Fibroblast of upper back skin (primary cell): ENCODE measurements around the gene PPP2R2C.

Source experiments
- DNase-seq: peaks from one replicate; pipeline ENCODE4 v3.0.0-alpha.2; 2013

PPP2R2C gene

GRCh38 chr4:6472387-6473263 is at the start of gene PPP2R2C:
Gene PPP2R2C, minus strand, starts transcription at chr4:6472614. Its CDS starts 385 bp downstream, at chr4:6472229.
- DNase-seq = no peak

- DNase-seq = no peak
Measured at GRCh38 chr4:6520978-6521377, 48.6 kb upstream of the PPP2R2C start.

- no peak for DNase-seq
Measured at GRCh38 chr4:6520051-6520636, 47.7 kb upstream of the PPP2R2C start.

GRCh38 chr4:6517171-6517570 is 44.8 kb upstream of the PPP2R2C start:
- no peak for DNase-seq

- DNase-seq = no peak
Measured at GRCh38 chr4:6516762-6517161, 44.3 kb upstream of the PPP2R2C start.

- DNase-seq = no peak
Measured at GRCh38 chr4:6516281-6516680, 43.9 kb upstream of the PPP2R2C start.

- DNase-seq = no peak
Measured at GRCh38 chr4:6513678-6514077, 41.3 kb upstream of the PPP2R2C start.

GRCh38 chr4:6509587-6509986 is 37.2 kb upstream of the PPP2R2C start:
- no peak for DNase-seq

- no peak for DNase-seq
Measured at GRCh38 chr4:6507345-6507744, 34.9 kb upstream of the PPP2R2C start.

GRCh38 chr4:6506616-6507140 is 34.3 kb upstream of the PPP2R2C start:
- DNase-seq = no peak

GRCh38 chr4:6504900-6505496 is 32.6 kb upstream of the PPP2R2C start:
- DNase-seq = no peak

- DNase-seq = no peak
Measured at GRCh38 chr4:6502747-6503465, 30.5 kb upstream of the PPP2R2C start.

- no peak for DNase-seq
Measured at GRCh38 chr4:6502147-6502546, 29.7 kb upstream of the PPP2R2C start.

GRCh38 chr4:6501171-6501570 is 28.8 kb upstream of the PPP2R2C start:
- DNase-seq = no peak

GRCh38 chr4:6500481-6501140 is 28.2 kb upstream of the PPP2R2C start:
- no peak for DNase-seq

GRCh38 chr4:6499238-6499600 is 26.8 kb upstream of the PPP2R2C start:
- no peak for DNase-seq

- DNase-seq = no peak
Measured at GRCh38 chr4:6498511-6499237, 26.3 kb upstream of the PPP2R2C start.

GRCh38 chr4:6497796-6498195 is 25.4 kb upstream of the PPP2R2C start:
- DNase-seq = no peak

GRCh38 chr4:6495736-6496135 is 23.3 kb upstream of the PPP2R2C start:
- DNase-seq = no peak

GRCh38 chr4:6495296-6495590 is 22.8 kb upstream of the PPP2R2C start:
- DNase-seq = no peak

- DNase-seq = no peak
Measured at GRCh38 chr4:6494431-6495295, 22.2 kb upstream of the PPP2R2C start.
